ENCODE data around the gene CNPY2. TPM values are rescaled to one million over a fixed set of nuclear protein-coding genes. Genes with fewer than 3 reads are reported as not detected.
"Not testable (repeated sequence)": the region's sequence is repeated elsewhere in the genome, so short reads cannot be mapped to it uniquely, and the experiment has no call there.

Gene CNPY2
- total and polyA plus RNA-seq, 8 donors = 126 to 168 (median 146) TPM

- Histone ChIP-seq H3K9me3 (no peaks in the 10 kb centered on the region), H3K27me3 (no peaks in the 10 kb centered on the region), H3K4me3 (no peak overlapping the region), H3K36me3 (peaks cover 0 to 68% of the 10 kb centered on the region in 2 donors), H3K4me1 (peaks cover 0 to 40% of the 10 kb centered on the region in 2 donors), H3K27ac (peak overlapping the region in 1 of 2 donors; percentile 59)
- DNase-seq (no peak), ATAC-seq (peak; percentile 59)
- TF ChIP-seq CTCF (IDR thresholded peaks at IDR 0.05) = no peak
- intact Hi-C loops (cut with DNase I) = no loop called here
Measured at GRCh38 chr12:56286044-56286830, 29.6 kb downstream of the CNPY2 start.

- H3K27ac ChIP-seq; H3K9me3 ChIP-seq; intact Hi-C loops (cut with DNase I); H3K27me3 ChIP-seq; DNase-seq; H3K4me3 ChIP-seq; ATAC-seq: not testable (repeated sequence)
- Histone ChIP-seq H3K4me1 (peaks cover 0 to 33% of the 10 kb centered on the region in 2 donors), H3K36me3 (peaks cover 0 to 72% of the 10 kb centered on the region in 2 donors)
Measured at GRCh38 chr12:56284263-56284662, 31.5 kb downstream of the CNPY2 start.

- no peak for ATAC-seq
Measured at GRCh38 chr12:56282579-56282978, 33.2 kb downstream of the CNPY2 start.

GRCh38 chr12:56282030-56282429 is 33.8 kb downstream of the CNPY2 start:
- intact Hi-C loops (cut with DNase I) = no loop called here
- Histone ChIP-seq H3K36me3 (peaks cover 0 to 93% of the 10 kb centered on the region in 2 donors), H3K27ac (no peak overlapping the region), H3K27me3 (no peaks in the 10 kb centered on the region), H3K4me1 (peaks cover 0 to 11% of the 10 kb centered on the region in 2 donors), H3K9me3 (no peaks in the 10 kb centered on the region), H3K4me3 (no peak overlapping the region)
- DNase-seq (no peak), ATAC-seq (no peak)
- no peak for TF ChIP-seq CTCF (IDR thresholded peaks at IDR 0.05)

More at GRCh38 chr12:56282579-56282978, 33.2 kb downstream of the CNPY2 start:
- H3K27me3 ChIP-seq = no peaks in the 10 kb centered on the region
- peaks cover 0 to 88% of the 10 kb centered on the region in 2 donors for H3K36me3 ChIP-seq
- intact Hi-C loops (cut with DNase I) = no loop called here
- H3K27ac ChIP-seq = no peak overlapping the region
- TF ChIP-seq CTCF (IDR thresholded peaks at IDR 0.05) = no peak
- H3K4me1 ChIP-seq = peaks cover 0 to 16% of the 10 kb centered on the region in 2 donors
- no peaks in the 10 kb centered on the region for H3K9me3 ChIP-seq
- no peak for DNase-seq
- no peak overlapping the region for H3K4me3 ChIP-seq

GRCh38 chr12:56280849-56281248 is 34.9 kb downstream of the CNPY2 start:
- Histone ChIP-seq H3K36me3 (peaks cover 0 to 100% of the 10 kb centered on the region in 2 donors), H3K27ac (no peak overlapping the region), H3K4me1 (no peaks in the 10 kb centered on the region), H3K9me3 (no peaks in the 10 kb centered on the region), H3K4me3 (no peak overlapping the region), H3K27me3 (no peaks in the 10 kb centered on the region)
- intact Hi-C loops (cut with DNase I) = no loop called here
- no peak for DNase-seq
- TF ChIP-seq CTCF (IDR thresholded peaks at IDR 0.05) = no peak
- ATAC-seq = no peak
